ENCODE results near the gene AASS.
"Not testable (repeated sequence)": the region's sequence is repeated elsewhere in the genome, so short reads cannot be mapped to it uniquely, and the experiment has no call there.

Gene AASS

GRCh38 chr7:122143751-122144711, at the start of gene AASS:
Gene AASS, minus strand, starts transcription at chr7:122144249. Its CDS starts 10,523 bp downstream, at chr7:122133726.
- peak; percentile 98 for DNase-seq

- DNase-seq, result no peak
Measured at GRCh38 chr7:122188785-122189184, 44.7 kb upstream of the AASS start.

- no peak for DNase-seq
Measured at GRCh38 chr7:122183106-122183505, 39.1 kb upstream of the AASS start.

GRCh38 chr7:122182081-122182480, 38.0 kb upstream of the AASS start:
- no peak for DNase-seq

GRCh38 chr7:122172144-122172543, 28.1 kb upstream of the AASS start:
- DNase-seq, result not testable (repeated sequence)

GRCh38 chr7:122166740-122167139, 22.7 kb upstream of the AASS start:
- no peak for DNase-seq

GRCh38 chr7:122166275-122166674, 22.2 kb upstream of the AASS start:
- DNase-seq, result no peak

- DNase-seq, result no peak
Measured at GRCh38 chr7:122161628-122162027, 17.6 kb upstream of the AASS start.

GRCh38 chr7:122155566-122155965, 11.5 kb upstream of the AASS start:
- DNase-seq, result no peak

- DNase-seq, result no peak
Measured at GRCh38 chr7:122148878-122149277, 4.8 kb upstream of the AASS start.

- DNase-seq, result no peak
Measured at GRCh38 chr7:122148081-122148480, 4.0 kb upstream of the AASS start.

GRCh38 chr7:122145937-122146645, 2.0 kb upstream of the AASS start:
- DNase-seq, result no peak

GRCh38 chr7:122143376-122143750, 686 bp downstream of the AASS start:
- no peak for DNase-seq

- no peak for DNase-seq
Measured at GRCh38 chr7:122140918-122141317, 3.1 kb downstream of the AASS start.

GRCh38 chr7:122137251-122138077, 6.6 kb downstream of the AASS start:
- no peak for DNase-seq

- DNase-seq, result no peak
Measured at GRCh38 chr7:122136639-122137245, 7.3 kb downstream of the AASS start.

- DNase-seq, result no peak
Measured at GRCh38 chr7:122136078-122136477, 8.0 kb downstream of the AASS start.

GRCh38 chr7:122135275-122135674, 8.8 kb downstream of the AASS start:
- no peak for DNase-seq

GRCh38 chr7:122134793-122135192, 9.3 kb downstream of the AASS start:
- not testable (repeated sequence) for DNase-seq

GRCh38 chr7:122133477-122133876, 10.6 kb downstream of the AASS start:
- DNase-seq, result no peak

- DNase-seq, result no peak
Measured at GRCh38 chr7:122132341-122132740, 11.7 kb downstream of the AASS start.

- no peak for DNase-seq
Measured at GRCh38 chr7:122123746-122124145, 20.3 kb downstream of the AASS start.

GRCh38 chr7:122118757-122119156, 25.3 kb downstream of the AASS start:
- no peak for DNase-seq

All from femur (tissue), 1 donor.